Measurements from ENCODE around the gene SEMA3C.

Gene SEMA3C

GRCh38 chr7:80884511-80885195 lies 34.2 kb downstream of the SEMA3C start:
- DNase-seq: no peak

- DNase-seq: peak; percentile 100
Observed at GRCh38 chr7:80883154-80884025, 35.5 kb downstream of the SEMA3C start.

GRCh38 chr7:80882213-80882801 lies 36.5 kb downstream of the SEMA3C start:
- no peak for DNase-seq

GRCh38 chr7:80881351-80881900 lies 37.4 kb downstream of the SEMA3C start:
- DNase-seq: no peak

- DNase-seq: peak; percentile 63
Observed at GRCh38 chr7:80879849-80880248, 39.0 kb downstream of the SEMA3C start.

GRCh38 chr7:80876894-80877414 lies 41.9 kb downstream of the SEMA3C start:
- DNase-seq: peak; percentile 89

- no peak for DNase-seq
Observed at GRCh38 chr7:80875537-80876120, 43.2 kb downstream of the SEMA3C start.

GRCh38 chr7:80873140-80873539 lies 45.7 kb downstream of the SEMA3C start:
- DNase-seq: no peak

- no peak for DNase-seq
Observed at GRCh38 chr7:80871228-80871627, 47.6 kb downstream of the SEMA3C start.

GRCh38 chr7:80870813-80871212 lies 48.0 kb downstream of the SEMA3C start:
- DNase-seq: no peak

- no peak for DNase-seq
Observed at GRCh38 chr7:80869821-80870751, 48.8 kb downstream of the SEMA3C start.

- no peak for DNase-seq
Observed at GRCh38 chr7:80869106-80869784, 49.6 kb downstream of the SEMA3C start.

GRCh38 chr7:80868566-80868965 lies 50.3 kb downstream of the SEMA3C start:
- no peak for DNase-seq

GRCh38 chr7:80860554-80860953 lies 58.3 kb downstream of the SEMA3C start:
- DNase-seq: no peak

- DNase-seq: peak; percentile 29
Observed at GRCh38 chr7:80859272-80859970, 59.4 kb downstream of the SEMA3C start.

- DNase-seq: peak; percentile 31
Observed at GRCh38 chr7:80858141-80858903, 60.5 kb downstream of the SEMA3C start.

GRCh38 chr7:80856769-80857168 lies 62.1 kb downstream of the SEMA3C start:
- no peak for DNase-seq

GRCh38 chr7:80851896-80852476 lies 66.9 kb downstream of the SEMA3C start:
- DNase-seq: peak; percentile 58

- no peak for DNase-seq
Observed at GRCh38 chr7:80848841-80849240, 70.0 kb downstream of the SEMA3C start.

Data from EL (cell line).